Neural progenitor cell (in vitro differentiated cells): ENCODE data around the gene PIGV.

Experiments
- EZH2 ChIP-seq: fragments of 200-600 bp; sonication (generic); IDR thresholded peaks from 2 replicates; pipeline ENCODE4 v1.6.1; 2017; ENCODE audit warnings: antibody characterized with exemption, mild to moderate bottlenecking, moderate library complexity
- EZH2phosphoT487 ChIP-seq: fragments of 200-600 bp; sonication (generic); IDR thresholded peaks from 2 replicates; pipeline ENCODE4 v1.6.1; 2017; ENCODE audit warnings: antibody characterized with exemption
- TF ChIP-seq, protein P1 (sequence below): fragments of 200-600 bp; sonication (generic); IDR thresholded peaks from 2 replicates; pipeline ENCODE4 v1.5.1; 2017; ENCODE audit warnings: antibody characterized with exemption, mild to moderate bottlenecking

DNA sequence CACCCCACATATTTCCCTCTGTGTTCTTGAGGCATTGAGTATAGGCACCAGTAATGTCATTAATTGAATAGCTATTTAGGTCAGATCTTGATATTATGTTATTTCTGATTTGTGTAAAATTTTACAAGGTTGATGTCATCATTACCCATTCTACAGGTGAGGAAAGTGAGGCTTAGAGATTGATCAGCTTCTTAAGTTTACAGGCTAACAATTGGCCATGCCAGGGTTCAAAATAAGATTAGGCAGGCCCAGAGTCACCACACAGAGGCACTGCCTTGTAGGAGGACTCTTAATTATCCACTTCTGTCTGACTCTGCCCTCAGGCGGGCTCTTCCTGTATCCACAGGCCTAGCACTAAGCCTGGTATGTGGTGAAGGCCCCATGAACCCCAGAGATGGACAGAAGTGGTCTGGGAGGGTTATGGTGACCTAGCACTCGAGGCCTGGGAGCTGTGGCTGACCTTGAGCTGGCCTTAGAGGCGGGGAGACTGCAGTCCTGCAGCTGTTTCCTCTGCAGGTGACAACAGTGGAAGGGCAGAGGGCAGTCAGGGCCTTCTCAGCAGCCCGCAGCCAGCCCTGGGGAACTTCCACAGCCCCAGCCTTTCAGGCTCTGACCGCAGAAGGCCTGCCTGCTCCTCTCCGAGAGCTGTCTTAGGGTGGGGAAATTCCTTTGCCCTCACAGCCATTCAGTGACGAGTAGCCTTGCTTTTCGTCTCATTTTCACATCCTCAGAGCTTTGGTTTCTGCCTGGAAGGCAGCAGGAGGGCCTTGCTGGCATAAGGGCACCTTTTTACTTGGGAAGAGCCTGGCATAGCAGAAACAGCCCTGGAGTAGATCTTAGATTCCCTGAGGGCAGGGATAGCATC, 51.0 kb downstream of the PIGV start:
- TF ChIP-seq, protein P1, sequence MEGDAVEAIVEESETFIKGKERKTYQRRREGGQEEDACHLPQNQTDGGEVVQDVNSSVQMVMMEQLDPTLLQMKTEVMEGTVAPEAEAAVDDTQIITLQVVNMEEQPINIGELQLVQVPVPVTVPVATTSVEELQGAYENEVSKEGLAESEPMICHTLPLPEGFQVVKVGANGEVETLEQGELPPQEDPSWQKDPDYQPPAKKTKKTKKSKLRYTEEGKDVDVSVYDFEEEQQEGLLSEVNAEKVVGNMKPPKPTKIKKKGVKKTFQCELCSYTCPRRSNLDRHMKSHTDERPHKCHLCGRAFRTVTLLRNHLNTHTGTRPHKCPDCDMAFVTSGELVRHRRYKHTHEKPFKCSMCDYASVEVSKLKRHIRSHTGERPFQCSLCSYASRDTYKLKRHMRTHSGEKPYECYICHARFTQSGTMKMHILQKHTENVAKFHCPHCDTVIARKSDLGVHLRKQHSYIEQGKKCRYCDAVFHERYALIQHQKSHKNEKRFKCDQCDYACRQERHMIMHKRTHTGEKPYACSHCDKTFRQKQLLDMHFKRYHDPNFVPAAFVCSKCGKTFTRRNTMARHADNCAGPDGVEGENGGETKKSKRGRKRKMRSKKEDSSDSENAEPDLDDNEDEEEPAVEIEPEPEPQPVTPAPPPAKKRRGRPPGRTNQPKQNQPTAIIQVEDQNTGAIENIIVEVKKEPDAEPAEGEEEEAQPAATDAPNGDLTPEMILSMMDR, result no peak
- no peak for TF ChIP-seq EZH2
- TF ChIP-seq EZH2phosphoT487, result no peak
